Kidney tubule cell (primary cell): ENCODE results near the gene MAP3K9.
A peak's percentile ranks its signal among the peaks of the same experiment; 100 is the strongest.
"Not testable (repeated sequence)": the region's sequence is repeated elsewhere in the genome, so short reads cannot be mapped to it uniquely, and the experiment has no call there.

ENCODE experiments used
- DNase-seq: peaks from one replicate; pipeline ENCODE4 v3.0.0-alpha.2; 2018; ENCODE audit warnings: low spot score

The MAP3K9 gene

GRCh38 chr14:70809225-70810219 lies at the start of gene MAP3K9:
Gene MAP3K9, minus strand, starts transcription at chr14:70809513. Its CDS starts 342 bp downstream, at chr14:70809171.
- DNase-seq = peak; percentile 99

GRCh38 chr14:70858641-70859040 lies 49.3 kb upstream of the MAP3K9 start:
- no peak for DNase-seq

GRCh38 chr14:70857496-70857890 lies 48.2 kb upstream of the MAP3K9 start:
- peak; percentile 32 for DNase-seq

GRCh38 chr14:70856851-70857495 lies 47.7 kb upstream of the MAP3K9 start:
- DNase-seq = peak; percentile 94

GRCh38 chr14:70855486-70855885 lies 46.2 kb upstream of the MAP3K9 start:
- no peak for DNase-seq

- not testable (repeated sequence) for DNase-seq
These were observed 44.3 kb upstream of the MAP3K9 start for GRCh38 chr14:70853658-70854057.

GRCh38 chr14:70847406-70848090 lies 38.2 kb upstream of the MAP3K9 start:
- DNase-seq = no peak

- peak; percentile 67 for DNase-seq
These were observed 36.3 kb upstream of the MAP3K9 start for GRCh38 chr14:70845601-70846000.

GRCh38 chr14:70842851-70843462 lies 33.6 kb upstream of the MAP3K9 start:
- DNase-seq = no peak

GRCh38 chr14:70838076-70838475 lies 28.8 kb upstream of the MAP3K9 start:
- DNase-seq = no peak

GRCh38 chr14:70836946-70837345 lies 27.6 kb upstream of the MAP3K9 start:
- DNase-seq = no peak

- no peak for DNase-seq
These were observed 24.6 kb upstream of the MAP3K9 start for GRCh38 chr14:70833884-70834283.

- peak; percentile 24 for DNase-seq
These were observed 23.4 kb upstream of the MAP3K9 start for GRCh38 chr14:70832561-70833305.

GRCh38 chr14:70830998-70831781 lies 21.9 kb upstream of the MAP3K9 start:
- no peak for DNase-seq

- no peak for DNase-seq
These were observed 18.9 kb upstream of the MAP3K9 start for GRCh38 chr14:70828188-70828587.

GRCh38 chr14:70827752-70828151 lies 18.4 kb upstream of the MAP3K9 start:
- no peak for DNase-seq

GRCh38 chr14:70827347-70827746 lies 18.0 kb upstream of the MAP3K9 start:
- DNase-seq = peak; percentile 23

GRCh38 chr14:70823281-70823680 lies 14.0 kb upstream of the MAP3K9 start:
- no peak for DNase-seq

- DNase-seq = peak; percentile 27
These were observed 13.3 kb upstream of the MAP3K9 start for GRCh38 chr14:70822530-70823185.
